GM21737 (cell line): ENCODE measurements around the gene ADIPOR2.
A peak's percentile ranks its signal among the peaks of the same experiment; 100 is the strongest.

ENCODE experiments used
- ATAC-seq: cut with Tn5 transposase; IDR thresholded peaks from one replicate; pipeline ENCODE4 v1.9.1; 2021; ENCODE audit warnings: mild to moderate bottlenecking, moderate library complexity; ENCODE audit not compliant: unreplicated experiment

Gene ADIPOR2

GRCh38 chr12:1768615-1769014 lies 77.7 kb downstream of the ADIPOR2 start:
- no peak for ATAC-seq

GRCh38 chr12:1769809-1770494 lies 79.1 kb downstream of the ADIPOR2 start:
- ATAC-seq: no peak

GRCh38 chr12:1773937-1774655 lies 83.2 kb downstream of the ADIPOR2 start:
- ATAC-seq: no peak

GRCh38 chr12:1776170-1776921 lies 85.5 kb downstream of the ADIPOR2 start:
- no peak for ATAC-seq

- no peak for ATAC-seq
Measured at GRCh38 chr12:1777798-1778197, 86.9 kb downstream of the ADIPOR2 start.

GRCh38 chr12:1778911-1779310 lies 88.0 kb downstream of the ADIPOR2 start:
- no peak for ATAC-seq

- no peak for ATAC-seq
Measured at GRCh38 chr12:1779783-1780182, 88.9 kb downstream of the ADIPOR2 start.

- no peak for ATAC-seq
Measured at GRCh38 chr12:1781772-1782171, 90.9 kb downstream of the ADIPOR2 start.

GRCh38 chr12:1782215-1782614 lies 91.3 kb downstream of the ADIPOR2 start:
- ATAC-seq: no peak

GRCh38 chr12:1787714-1788113 lies 96.8 kb downstream of the ADIPOR2 start:
- ATAC-seq: no peak

- ATAC-seq: no peak
Measured at GRCh38 chr12:1790444-1790843, 99.6 kb downstream of the ADIPOR2 start.

- ATAC-seq: no peak
Measured at GRCh38 chr12:1791104-1791841, 100.4 kb downstream of the ADIPOR2 start.

GRCh38 chr12:1792406-1792805 lies 101.5 kb downstream of the ADIPOR2 start:
- ATAC-seq: no peak

- no peak for ATAC-seq
Measured at GRCh38 chr12:1793426-1794210, 102.7 kb downstream of the ADIPOR2 start.

- no peak for ATAC-seq
Measured at GRCh38 chr12:1794440-1795090, 103.7 kb downstream of the ADIPOR2 start.

- ATAC-seq: no peak
Measured at GRCh38 chr12:1795221-1795784, 104.4 kb downstream of the ADIPOR2 start.

GRCh38 chr12:1795785-1796514 lies 105.1 kb downstream of the ADIPOR2 start:
- ATAC-seq: peak; percentile 88

- peak; percentile 12 for ATAC-seq
Measured at GRCh38 chr12:1796515-1797010, 105.7 kb downstream of the ADIPOR2 start.
